WTC11 (cell line): ENCODE results near the gene CAPN1. TPM values are rescaled to one million over a fixed set of nuclear protein-coding genes. Genes with fewer than 3 reads are reported as not detected.
"Not testable (repeated sequence)": the region's sequence is repeated elsewhere in the genome, so short reads cannot be mapped to it uniquely, and the experiment has no call there.

ENCODE experiments used
- ATAC-seq: fragments of 200-7000 bp; cut with Tn5 transposase; 2 replicates; pipeline ENCODE4 v1.10.0; 2021; ENCODE audit warnings: mild to moderate bottlenecking, moderate library complexity
- CTCF ChIA-PET: fragments of 300-600 bp; sonication (Branson Sonifier 250); formaldehyde crosslinking; loops from one replicate; lab custom pipeline; 2021; ENCODE audit warnings: antibody characterized with exemption; lab: Charles Lee
- POLR2A ChIA-PET: fragments of 350-600 bp; sonication (Branson Sonifier 250); formaldehyde crosslinking; loops from one replicate; lab custom pipeline; 2021; ENCODE audit warnings: antibody characterized with exemption; lab: Charles Lee
- DNase-seq: peaks from one replicate; pipeline ENCODE4 v3.0.0; 2021; ENCODE audit warnings: low spot score
- H3K27ac Mint-ChIP-seq: 2 replicates; pipeline ENCODE4 v1.8.0; 2021; ENCODE audit warnings: mixed read lengths
- H3K27me3 Mint-ChIP-seq: 2 replicates; pipeline ENCODE4 v1.8.0; 2021; ENCODE audit warnings: low read depth, mild to moderate bottlenecking, moderate library complexity, mixed read lengths
- H3K36me3 Mint-ChIP-seq: 2 replicates; pipeline ENCODE4 v1.8.0; 2021; ENCODE audit warnings: mixed read lengths
- H3K4me1 Mint-ChIP-seq: 2 replicates; pipeline ENCODE4 v1.8.0; 2022; ENCODE audit warnings: mixed read lengths
- H3K4me3 Mint-ChIP-seq: 2 replicates; pipeline ENCODE4 v1.8.0; 2021; ENCODE audit warnings: mild to moderate bottlenecking, moderate library complexity, mixed read lengths
- H3K9me3 Mint-ChIP-seq: 2 replicates; pipeline ENCODE4 v1.8.0; 2021; ENCODE audit warnings: mixed read lengths
- ATF3 ChIP-seq: sonication (generic); formaldehyde crosslinking; conservative IDR thresholded peaks from 2 replicates; pipeline ENCODE4 v1.8.1; 2022; ENCODE audit warnings: mild to moderate bottlenecking, missing genetic modification reagents
- FOXJ3 ChIP-seq: sonication (generic); formaldehyde crosslinking; IDR thresholded peaks from 2 replicates; pipeline ENCODE4 v1.9.0; 2021; ENCODE audit warnings: missing genetic modification reagents, mild to moderate bottlenecking, borderline replicate concordance
- FOXP1 ChIP-seq: sonication (generic); formaldehyde crosslinking; IDR thresholded peaks from 2 replicates; pipeline ENCODE4 v1.8.0; 2022; ENCODE audit warnings: missing genetic modification reagents, mild to moderate bottlenecking, moderate library complexity, borderline replicate concordance
- GABPB1 ChIP-seq: sonication (generic); formaldehyde crosslinking; IDR thresholded peaks from 2 replicates; pipeline ENCODE4 v1.8.1; 2023; ENCODE audit warnings: mild to moderate bottlenecking, missing genetic modification reagents
- IRF2 ChIP-seq: sonication (generic); formaldehyde crosslinking; IDR thresholded peaks from 2 replicates; pipeline ENCODE4 v1.8.0; 2022; ENCODE audit warnings: low read depth, missing genetic modification reagents, borderline replicate concordance
- NR1H2 ChIP-seq: sonication (generic); formaldehyde crosslinking; IDR thresholded peaks from 2 replicates; pipeline ENCODE4 v1.9.0; 2021; ENCODE audit warnings: mild to moderate bottlenecking, moderate library complexity, missing genetic modification reagents
- SMAD3 ChIP-seq: sonication (generic); formaldehyde crosslinking; IDR thresholded peaks from 2 replicates; pipeline ENCODE4 v1.8.0; 2022; ENCODE audit warnings: missing genetic modification reagents, mild to moderate bottlenecking, borderline replicate concordance
- SOX15 ChIP-seq: fragments of 250-450 bp; sonication (Bioruptor Pico); IDR thresholded peaks from 2 replicates; pipeline ENCODE4 v1.9.0; 2021; ENCODE audit warnings: mild to moderate bottlenecking
- SP1 ChIP-seq: sonication (generic); formaldehyde crosslinking; conservative IDR thresholded peaks from 2 replicates; pipeline ENCODE4 v1.8.1; 2022; ENCODE audit warnings: missing genetic modification reagents
- TEAD4 ChIP-seq: sonication (generic); formaldehyde crosslinking; IDR thresholded peaks from 2 replicates; pipeline ENCODE4 v1.8.0; 2022; ENCODE audit warnings: mild to moderate bottlenecking, missing genetic modification reagents
- TP53 ChIP-seq: sonication (generic); formaldehyde crosslinking; IDR thresholded peaks from 2 replicates; pipeline ENCODE4 v1.8.1; 2023; ENCODE audit warnings: mild to moderate bottlenecking, missing genetic modification reagents
- USF2 ChIP-seq: sonication (generic); formaldehyde crosslinking; IDR thresholded peaks from 2 replicates; pipeline ENCODE4 v1.8.1; 2023; ENCODE audit warnings: mild to moderate bottlenecking, missing genetic modification reagents, moderate library complexity
- ZBTB21 ChIP-seq: sonication (generic); formaldehyde crosslinking; IDR thresholded peaks from 2 replicates; pipeline ENCODE4 v1.8.1; 2023; ENCODE audit warnings: mild to moderate bottlenecking, missing genetic modification reagents, borderline replicate concordance
- ZNF121 ChIP-seq: sonication (generic); formaldehyde crosslinking; IDR thresholded peaks from 2 replicates; pipeline ENCODE4 v1.8.0; 2023; ENCODE audit warnings: missing genetic modification reagents
- ZNF232 ChIP-seq: sonication (generic); formaldehyde crosslinking; IDR thresholded peaks from 2 replicates; pipeline ENCODE4 v1.8.0; 2022; ENCODE audit warnings: mild to moderate bottlenecking, missing genetic modification reagents
- ZNF396 ChIP-seq: fragments of 250-450 bp; sonication (Bioruptor Pico); IDR thresholded peaks from 2 replicates; pipeline ENCODE4 v1.8.0; 2021; ENCODE audit warnings: mild to moderate bottlenecking, moderate library complexity, borderline replicate concordance
- ZNF532 ChIP-seq: fragments of 250-450 bp; sonication (Bioruptor Pico); IDR thresholded peaks from 2 replicates; pipeline ENCODE4 v1.9.0; 2021; ENCODE audit warnings: mild to moderate bottlenecking, borderline replicate concordance
- total RNA-seq: library from RNA; stranded (reverse); gene quantifications from 3 replicates; pipeline ENCODE4 v1.2.3, GENCODE V29; 2021
- TF ChIP-seq, protein P1 (sequence below): sonication (generic); formaldehyde crosslinking; IDR thresholded peaks from 2 replicates; pipeline ENCODE4 v1.8.1; 2022; ENCODE audit warnings: mild to moderate bottlenecking, missing genetic modification reagents, moderate library complexity, borderline replicate concordance
- TF ChIP-seq, protein P2 (sequence below): sonication (generic); formaldehyde crosslinking; IDR thresholded peaks from 2 replicates; pipeline ENCODE4 v1.8.0; 2022; ENCODE audit warnings: mild to moderate bottlenecking, missing genetic modification reagents
- TF ChIP-seq, protein P3 (sequence below): fragments of 250-450 bp; sonication (Bioruptor Pico); IDR thresholded peaks from 2 replicates; pipeline ENCODE4 v1.8.0; 2021; ENCODE audit warnings: mild to moderate bottlenecking

The CAPN1 gene
- total RNA-seq, 1 experiment from 2014 or later: 257 TPM

DNA sequence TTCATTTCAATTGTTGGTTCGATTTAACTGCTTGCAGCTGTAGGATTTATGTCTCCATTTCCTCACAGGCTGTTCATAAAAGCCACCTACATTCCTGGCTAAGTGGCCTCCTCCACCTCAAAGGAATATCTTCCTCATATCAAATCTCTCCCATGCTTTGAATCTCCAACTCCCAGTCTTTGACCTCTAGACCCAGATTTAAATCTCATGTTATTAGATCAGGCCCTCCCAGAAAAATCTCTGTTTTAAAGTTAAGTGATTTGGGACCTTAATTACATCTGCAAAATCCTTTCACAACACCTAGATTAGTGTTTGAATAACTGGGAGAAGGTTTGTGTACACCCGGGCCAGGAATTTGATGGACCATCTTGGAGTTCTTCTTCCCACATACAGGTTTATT is 46.2 kb downstream of the CAPN1 start:
- H3K4me3 Mint-ChIP-seq: no peak overlapping the region
- no peak for ATAC-seq
- peaks cover 11% of the 10 kb centered on the region for H3K9me3 Mint-ChIP-seq
- TF ChIP-seq SOX15 (no peak), ZNF396 (CRISPR knock-in tag) (no peak), ZBTB21 (CRISPR knock-in tag) (no peak), SMAD3 (no peak), FOXJ3 (CRISPR knock-in tag) (no peak), TEAD4 (no peak), ATF3 (CRISPR knock-in tag) (no peak), GABPB1 (CRISPR knock-in tag) (no peak), TP53 (CRISPR knock-in tag) (no peak), ZNF232 (CRISPR knock-in tag) (no peak), ZNF532 (CRISPR knock-in tag) (no peak), NR1H2 (CRISPR knock-in tag) (no peak), ZNF121 (no peak), SP1 (CRISPR knock-in tag) (no peak), IRF2 (CRISPR knock-in tag) (no peak)
- TF ChIP-seq, protein P1, sequence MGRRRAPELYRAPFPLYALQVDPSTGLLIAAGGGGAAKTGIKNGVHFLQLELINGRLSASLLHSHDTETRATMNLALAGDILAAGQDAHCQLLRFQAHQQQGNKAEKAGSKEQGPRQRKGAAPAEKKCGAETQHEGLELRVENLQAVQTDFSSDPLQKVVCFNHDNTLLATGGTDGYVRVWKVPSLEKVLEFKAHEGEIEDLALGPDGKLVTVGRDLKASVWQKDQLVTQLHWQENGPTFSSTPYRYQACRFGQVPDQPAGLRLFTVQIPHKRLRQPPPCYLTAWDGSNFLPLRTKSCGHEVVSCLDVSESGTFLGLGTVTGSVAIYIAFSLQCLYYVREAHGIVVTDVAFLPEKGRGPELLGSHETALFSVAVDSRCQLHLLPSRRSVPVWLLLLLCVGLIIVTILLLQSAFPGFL (CRISPR knock-in tag): no peak
- TF ChIP-seq, protein P2, sequence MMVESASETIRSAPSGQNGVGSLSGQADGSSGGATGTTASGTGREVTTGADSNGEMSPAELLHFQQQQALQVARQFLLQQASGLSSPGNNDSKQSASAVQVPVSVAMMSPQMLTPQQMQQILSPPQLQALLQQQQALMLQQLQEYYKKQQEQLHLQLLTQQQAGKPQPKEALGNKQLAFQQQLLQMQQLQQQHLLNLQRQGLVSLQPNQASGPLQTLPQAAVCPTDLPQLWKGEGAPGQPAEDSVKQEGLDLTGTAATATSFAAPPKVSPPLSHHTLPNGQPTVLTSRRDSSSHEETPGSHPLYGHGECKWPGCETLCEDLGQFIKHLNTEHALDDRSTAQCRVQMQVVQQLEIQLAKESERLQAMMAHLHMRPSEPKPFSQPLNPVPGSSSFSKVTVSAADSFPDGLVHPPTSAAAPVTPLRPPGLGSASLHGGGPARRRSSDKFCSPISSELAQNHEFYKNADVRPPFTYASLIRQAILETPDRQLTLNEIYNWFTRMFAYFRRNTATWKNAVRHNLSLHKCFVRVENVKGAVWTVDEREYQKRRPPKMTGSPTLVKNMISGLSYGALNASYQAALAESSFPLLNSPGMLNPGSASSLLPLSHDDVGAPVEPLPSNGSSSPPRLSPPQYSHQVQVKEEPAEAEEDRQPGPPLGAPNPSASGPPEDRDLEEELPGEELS: no peak
- TF ChIP-seq, all 79 proteins: peak for 0
- H3K4me1 Mint-ChIP-seq: peaks cover 19% of the 10 kb centered on the region
- H3K36me3 Mint-ChIP-seq: peaks cover 29% of the 10 kb centered on the region
- POLR2A ChIA-PET: no interaction called here
- CTCF ChIA-PET: interaction anchor here (0.6 to 5.6 kb wide), 3 partner anchors 23 to 38 kb away, joined by 3 to 138 read pairs (median 3); no protein-coding TSS in a partner anchor
- H3K27me3 Mint-ChIP-seq: no peaks in the 10 kb centered on the region; the same call in 1 of the 2 replicates
- H3K27ac Mint-ChIP-seq: no peak overlapping the region
- DNase-seq: no peak

GRCh38 chr11:65236194-65237059 is 54.7 kb downstream of the CAPN1 start:
- Mint-ChIP-seq H3K4me3 (no peak overlapping the region), H3K36me3 (peaks cover 6% of the 10 kb centered on the region; the same call in 1 of the 2 replicates), H3K27me3 (no peaks in the 10 kb centered on the region), H3K9me3 (no peaks in the 10 kb centered on the region), H3K4me1 (peaks cover 4% of the 10 kb centered on the region; the same call in 1 of the 2 replicates), H3K27ac (peak overlapping the region; percentile 60; the same call in 1 of the 2 replicates)
- ChIA-PET POLR2A (interaction anchor here (0.6 kb wide), 1 partner anchor 271 kb away, joined by 4 read pairs; no protein-coding TSS in a partner anchor), CTCF (interaction anchor here (0.9 to 2.0 kb wide), 3 partner anchors 11 to 32 kb away, joined by 3 to 10 read pairs (median 7); no protein-coding TSS in a partner anchor)
- DNase-seq (no peak), ATAC-seq (no peak)
- TF ChIP-seq USF2: no peak
- TF ChIP-seq FOXP1 (CRISPR knock-in tag): no peak
- TF ChIP-seq, protein P3, sequence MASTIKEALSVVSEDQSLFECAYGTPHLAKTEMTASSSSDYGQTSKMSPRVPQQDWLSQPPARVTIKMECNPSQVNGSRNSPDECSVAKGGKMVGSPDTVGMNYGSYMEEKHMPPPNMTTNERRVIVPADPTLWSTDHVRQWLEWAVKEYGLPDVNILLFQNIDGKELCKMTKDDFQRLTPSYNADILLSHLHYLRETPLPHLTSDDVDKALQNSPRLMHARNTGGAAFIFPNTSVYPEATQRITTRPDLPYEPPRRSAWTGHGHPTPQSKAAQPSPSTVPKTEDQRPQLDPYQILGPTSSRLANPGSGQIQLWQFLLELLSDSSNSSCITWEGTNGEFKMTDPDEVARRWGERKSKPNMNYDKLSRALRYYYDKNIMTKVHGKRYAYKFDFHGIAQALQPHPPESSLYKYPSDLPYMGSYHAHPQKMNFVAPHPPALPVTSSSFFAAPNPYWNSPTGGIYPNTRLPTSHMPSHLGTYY: no peak

DNA sequence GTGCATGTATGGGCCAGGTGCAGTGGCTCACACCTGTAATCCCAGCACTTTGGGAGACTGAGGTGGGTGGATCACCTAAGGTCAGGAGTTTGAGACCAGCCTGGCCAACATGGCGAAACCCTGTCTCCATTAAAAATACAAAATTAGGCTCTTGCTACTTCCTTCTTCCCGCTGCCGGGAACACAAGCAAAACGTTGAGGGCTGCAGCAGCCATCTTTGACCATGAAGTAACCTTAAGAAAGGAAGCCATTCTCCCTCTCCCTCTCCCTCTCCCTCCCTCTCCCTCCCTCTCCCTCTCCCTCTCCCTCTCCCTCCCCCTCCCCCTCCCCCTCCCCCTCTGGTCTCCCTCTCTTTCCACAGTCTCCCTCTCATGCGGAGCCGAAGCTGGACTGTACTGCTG is 56.6 kb downstream of the CAPN1 start:
- POLR2A ChIA-PET, H3K27me3 Mint-ChIP-seq, CTCF ChIA-PET, H3K27ac Mint-ChIP-seq, ATAC-seq, H3K4me3 Mint-ChIP-seq, DNase-seq: not testable (repeated sequence)
- Mint-ChIP-seq H3K36me3 (peaks cover 17% of the 10 kb centered on the region), H3K4me1 (peaks cover 15% of the 10 kb centered on the region), H3K9me3 (peaks cover 14% of the 10 kb centered on the region)
